ENCODE measurements around the gene SPIN2B. TPM values are rescaled to one million over a fixed set of nuclear protein-coding genes. Genes with fewer than 3 reads are reported as not detected.
"Not testable (repeated sequence)": the region's sequence is repeated elsewhere in the genome, so short reads cannot be mapped to it uniquely, and the experiment has no call there.

The SPIN2B gene
- total RNA-seq, 4 donors from 2014 or later: 3.2 to 9.0 (median 5.6) TPM

DNA sequence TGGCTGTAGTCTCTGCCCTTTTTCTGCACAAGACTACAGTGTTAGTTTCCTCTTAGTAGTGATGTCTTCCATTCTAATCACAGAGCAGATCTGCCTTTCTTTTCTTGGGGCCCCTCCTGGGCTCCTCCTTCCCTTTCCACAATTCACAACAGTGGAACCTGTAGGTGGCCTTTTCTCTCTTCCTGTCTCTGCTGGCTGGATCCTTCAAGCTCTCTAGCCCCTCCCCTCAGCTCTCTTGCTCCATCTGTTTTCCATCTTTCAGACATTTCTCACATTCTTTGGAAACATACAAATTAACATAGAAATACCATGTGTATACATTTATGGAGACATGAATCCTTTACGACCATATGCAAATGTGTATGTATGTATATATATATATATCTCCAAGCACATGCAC, 16.2 kb upstream of the SPIN2B start:
- DNase-seq (no peak), ATAC-seq (no peak)
- TF ChIP-seq POLR2A (IDR thresholded peaks at IDR 0.05): no peak
- TF ChIP-seq, protein P1, sequence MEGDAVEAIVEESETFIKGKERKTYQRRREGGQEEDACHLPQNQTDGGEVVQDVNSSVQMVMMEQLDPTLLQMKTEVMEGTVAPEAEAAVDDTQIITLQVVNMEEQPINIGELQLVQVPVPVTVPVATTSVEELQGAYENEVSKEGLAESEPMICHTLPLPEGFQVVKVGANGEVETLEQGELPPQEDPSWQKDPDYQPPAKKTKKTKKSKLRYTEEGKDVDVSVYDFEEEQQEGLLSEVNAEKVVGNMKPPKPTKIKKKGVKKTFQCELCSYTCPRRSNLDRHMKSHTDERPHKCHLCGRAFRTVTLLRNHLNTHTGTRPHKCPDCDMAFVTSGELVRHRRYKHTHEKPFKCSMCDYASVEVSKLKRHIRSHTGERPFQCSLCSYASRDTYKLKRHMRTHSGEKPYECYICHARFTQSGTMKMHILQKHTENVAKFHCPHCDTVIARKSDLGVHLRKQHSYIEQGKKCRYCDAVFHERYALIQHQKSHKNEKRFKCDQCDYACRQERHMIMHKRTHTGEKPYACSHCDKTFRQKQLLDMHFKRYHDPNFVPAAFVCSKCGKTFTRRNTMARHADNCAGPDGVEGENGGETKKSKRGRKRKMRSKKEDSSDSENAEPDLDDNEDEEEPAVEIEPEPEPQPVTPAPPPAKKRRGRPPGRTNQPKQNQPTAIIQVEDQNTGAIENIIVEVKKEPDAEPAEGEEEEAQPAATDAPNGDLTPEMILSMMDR (IDR thresholded peaks at IDR 0.05 in 4 of 5, conservative IDR thresholded peaks at IDR 0.05 in 1 of 5): no peak
- Histone ChIP-seq H3K36me3 (no peaks in the 10 kb centered on the region), H3K9me3 (no peaks in the 10 kb centered on the region), H3K4me3 (peak overlapping the region in 2 of 4 donors; percentile 9 to 23), H3K27me3 (no peaks in the 10 kb centered on the region), H3K4me1 (no peaks in the 10 kb centered on the region), H3K27ac (no peak overlapping the region)
- intact Hi-C loops (cut with DNase I; ENCODE audit: low total_unique reads): no loop called here
- in situ Hi-C loops (cut with MboI; ENCODE audit: low sequenced_read_pairs in 4 of 4): no loop called here

DNA sequence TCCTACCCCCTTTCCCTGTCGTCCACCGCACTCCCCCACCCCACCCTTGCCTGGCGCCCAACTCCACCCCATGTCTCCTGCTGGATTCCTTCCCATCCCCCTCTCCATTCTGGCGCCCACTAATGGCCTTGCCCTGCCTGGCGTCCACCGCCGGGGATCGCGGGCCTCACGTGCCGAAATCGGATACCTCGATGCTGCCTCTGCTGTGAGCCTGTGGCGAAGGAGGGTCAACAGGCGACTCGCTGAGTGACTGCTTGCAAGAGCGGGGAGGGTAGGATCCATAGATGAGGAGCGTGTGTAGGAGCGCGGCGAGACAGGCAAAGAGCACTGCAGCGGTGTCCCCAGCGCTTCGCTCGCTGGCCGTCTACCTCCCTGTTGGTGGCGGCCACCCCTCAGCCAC, 15.7 kb upstream of the SPIN2B start, which contains the start of gene SPIN2A:
Gene SPIN2A, minus strand, starts transcription at position 325 of the 400 bp plus-strand sequence. CDS start 800 bp downstream, outside the sequence.
- H3K36me3 ChIP-seq; H3K27me3 ChIP-seq; intact Hi-C loops (cut with DNase I; ENCODE audit: low total_unique reads); H3K9me3 ChIP-seq; DNase-seq; in situ Hi-C loops (cut with MboI; ENCODE audit: low sequenced_read_pairs in 4 of 4); H3K27ac ChIP-seq; H3K4me1 ChIP-seq: not testable (repeated sequence)
- ATAC-seq: peak in 1 of 2 donors; percentile 27
- H3K4me3 ChIP-seq: peak within 1 kb of the TSS in 2 of 4 donors; percentile 9 to 23

DNA sequence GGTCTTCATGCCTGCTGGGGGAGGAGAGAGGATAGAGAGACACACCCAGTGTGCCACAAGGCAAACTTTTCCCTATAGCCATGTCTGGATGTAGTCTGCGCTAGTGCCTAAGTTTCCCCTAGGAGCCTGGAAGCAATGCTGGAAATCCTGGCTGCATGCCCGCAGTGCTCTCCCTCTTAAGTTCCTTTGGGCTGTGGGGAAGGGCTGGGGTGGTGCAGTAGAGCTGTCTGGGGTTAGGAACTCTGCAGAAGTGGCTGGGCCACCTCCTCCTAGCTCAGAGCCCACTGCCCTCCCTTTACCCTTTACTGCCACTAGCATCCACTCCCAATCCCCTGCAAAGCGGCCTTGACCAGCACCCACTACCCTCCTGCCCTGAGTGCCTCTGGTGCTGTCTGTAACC, 15.2 kb upstream of the SPIN2B start:
- in situ Hi-C loops (cut with MboI; ENCODE audit: low sequenced_read_pairs in 4 of 4); ATAC-seq; intact Hi-C loops (cut with DNase I; ENCODE audit: low total_unique reads); DNase-seq; H3K4me3 ChIP-seq; H3K9me3 ChIP-seq; H3K4me1 ChIP-seq; H3K27ac ChIP-seq; H3K36me3 ChIP-seq; H3K27me3 ChIP-seq: not testable (repeated sequence)

DNA sequence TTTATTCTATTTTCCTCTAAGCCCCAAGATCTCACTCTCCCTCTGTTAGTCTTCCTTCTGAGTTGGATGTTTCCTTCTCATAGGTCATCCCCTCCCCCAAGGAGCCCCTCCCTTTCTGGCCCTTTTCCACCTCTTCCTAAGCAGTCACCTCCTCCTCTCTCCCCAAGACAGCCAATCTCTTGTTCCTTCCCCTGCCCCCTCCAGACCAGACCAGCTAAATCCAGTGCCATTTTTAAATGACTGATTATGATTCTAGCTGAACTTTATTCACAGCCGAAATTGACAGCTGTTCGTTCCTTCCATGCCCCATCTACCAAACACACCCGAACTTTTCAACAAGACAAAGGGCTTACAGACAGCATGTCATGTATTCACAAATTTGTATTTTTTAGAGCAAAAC, 13.9 kb upstream of the SPIN2B start:
- Histone ChIP-seq H3K27ac (no peak overlapping the region), H3K27me3 (no peaks in the 10 kb centered on the region), H3K9me3 (no peaks in the 10 kb centered on the region), H3K4me3 (no peak overlapping the region), H3K4me1 (no peaks in the 10 kb centered on the region), H3K36me3 (no peaks in the 10 kb centered on the region)
- TF ChIP-seq POLR2A (IDR thresholded peaks at IDR 0.05): no peak
- TF ChIP-seq, protein P1 (IDR thresholded peaks at IDR 0.05 in 4 of 5, conservative IDR thresholded peaks at IDR 0.05 in 1 of 5): no peak
- no peak for ATAC-seq
- no peak for DNase-seq
- intact Hi-C loops (cut with DNase I; ENCODE audit: low total_unique reads) (no loop called here), in situ Hi-C loops (cut with MboI; ENCODE audit: low sequenced_read_pairs in 4 of 4) (no loop called here)

DNA sequence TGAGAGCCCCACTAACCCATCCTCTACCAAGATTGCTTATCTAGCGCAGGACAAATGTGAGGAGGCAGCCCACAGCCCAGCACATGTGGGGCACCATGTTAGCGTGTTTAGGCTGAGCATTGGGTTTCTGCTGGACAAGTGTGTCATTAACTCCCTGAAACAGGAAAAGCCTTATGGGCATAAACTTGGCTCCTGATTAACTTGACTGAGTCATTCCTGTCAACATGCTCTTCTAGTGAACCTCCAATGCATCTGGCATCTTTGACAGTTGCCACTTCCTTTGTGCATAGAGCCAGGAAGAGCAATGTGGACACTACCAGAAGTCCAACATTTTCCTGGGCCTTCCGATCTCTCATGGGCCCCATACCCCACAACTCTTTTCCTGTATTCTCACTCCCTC, 13.4 kb upstream of the SPIN2B start:
- H3K4me3 ChIP-seq: no peak overlapping the region
- H3K4me1 ChIP-seq: no peaks in the 10 kb centered on the region
- in situ Hi-C loops (cut with MboI; ENCODE audit: low sequenced_read_pairs in 4 of 4): no loop called here
- intact Hi-C loops (cut with DNase I; ENCODE audit: low total_unique reads): no loop called here
- no peak for TF ChIP-seq POLR2A (IDR thresholded peaks at IDR 0.05)
- TF ChIP-seq, protein P1 (IDR thresholded peaks at IDR 0.05 in 4 of 5, conservative IDR thresholded peaks at IDR 0.05 in 1 of 5): no peak
- ATAC-seq: no peak
- H3K9me3 ChIP-seq: no peaks in the 10 kb centered on the region
- DNase-seq: no peak
- H3K27me3 ChIP-seq: no peaks in the 10 kb centered on the region
- no peaks in the 10 kb centered on the region for H3K36me3 ChIP-seq
- H3K27ac ChIP-seq: no peak overlapping the region

DNA sequence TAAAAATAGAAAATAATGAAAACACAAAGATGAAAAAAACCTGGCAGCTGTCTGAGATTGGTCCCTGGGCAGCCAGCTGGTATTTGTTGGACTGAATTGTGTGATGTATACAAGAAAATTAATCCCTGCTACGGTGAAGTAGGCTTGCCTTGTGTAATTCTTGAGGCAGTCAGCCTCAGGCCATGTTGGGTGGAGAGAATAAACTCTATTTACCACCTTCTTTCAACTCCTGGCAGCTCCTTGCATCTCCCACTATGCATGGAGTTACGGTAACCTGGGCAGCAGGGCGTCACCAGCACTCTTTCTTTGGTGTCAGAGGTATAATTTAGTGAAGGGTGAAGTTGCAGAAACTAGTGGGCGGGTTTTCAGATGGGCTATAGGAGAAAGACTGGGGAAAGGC, 12.4 kb upstream of the SPIN2B start:
- Histone ChIP-seq H3K27me3 (no peaks in the 10 kb centered on the region), H3K9me3 (no peaks in the 10 kb centered on the region), H3K27ac (no peak overlapping the region), H3K4me3 (no peak overlapping the region), H3K4me1 (no peaks in the 10 kb centered on the region), H3K36me3 (no peaks in the 10 kb centered on the region)
- intact Hi-C loops (cut with DNase I; ENCODE audit: low total_unique reads) (no loop called here), in situ Hi-C loops (cut with MboI; ENCODE audit: low sequenced_read_pairs in 4 of 4) (no loop called here)
- no peak for ATAC-seq
- TF ChIP-seq, protein P1 (IDR thresholded peaks at IDR 0.05 in 4 of 5, conservative IDR thresholded peaks at IDR 0.05 in 1 of 5): no peak
- no peak for TF ChIP-seq POLR2A (IDR thresholded peaks at IDR 0.05)
- DNase-seq: no peak

DNA sequence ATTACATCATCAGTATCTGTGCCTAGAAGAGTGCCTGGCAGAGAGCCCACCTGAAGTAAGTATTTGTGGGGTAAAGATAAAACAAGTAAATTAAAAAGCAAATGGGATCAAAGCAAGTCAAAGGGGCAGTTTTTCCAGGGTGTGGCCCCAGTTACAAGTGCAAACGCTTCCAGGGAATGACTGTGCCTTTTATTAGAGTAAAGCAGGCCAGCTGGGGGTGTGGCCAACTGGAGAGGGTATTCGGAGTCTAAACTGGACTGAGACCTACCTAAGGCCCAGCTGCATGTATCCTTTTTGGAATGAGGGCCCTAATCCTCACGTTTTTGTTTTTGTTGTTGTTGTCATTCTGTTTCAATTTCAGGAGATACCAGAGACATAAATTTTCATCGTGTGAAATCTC, 11.9 kb upstream of the SPIN2B start:
- intact Hi-C loops (cut with DNase I; ENCODE audit: low total_unique reads); ATAC-seq; in situ Hi-C loops (cut with MboI; ENCODE audit: low sequenced_read_pairs in 4 of 4): not testable (repeated sequence)

More for the DNA sequence above, 11.9 kb upstream of the SPIN2B start:
- not testable (repeated sequence) for H3K9me3 ChIP-seq, H3K36me3 ChIP-seq, H3K27ac ChIP-seq, DNase-seq, H3K27me3 ChIP-seq, H3K4me1 ChIP-seq, H3K4me3 ChIP-seq

Measured in gastrocnemius medialis (tissue), 4 donors.